GM18502 (cell line): ENCODE data around the gene SURF6.
"Not testable (repeated sequence)": the region's sequence is repeated elsewhere in the genome, so short reads cannot be mapped to it uniquely, and the experiment has no call there.

Source experiments
- ATAC-seq: cut with Tn5 transposase; IDR thresholded peaks from one replicate; pipeline ENCODE4 v1.9.1; 2021; ENCODE audit warnings: mild to moderate bottlenecking; ENCODE audit not compliant: unreplicated experiment, poor library complexity

Gene SURF6

DNA sequence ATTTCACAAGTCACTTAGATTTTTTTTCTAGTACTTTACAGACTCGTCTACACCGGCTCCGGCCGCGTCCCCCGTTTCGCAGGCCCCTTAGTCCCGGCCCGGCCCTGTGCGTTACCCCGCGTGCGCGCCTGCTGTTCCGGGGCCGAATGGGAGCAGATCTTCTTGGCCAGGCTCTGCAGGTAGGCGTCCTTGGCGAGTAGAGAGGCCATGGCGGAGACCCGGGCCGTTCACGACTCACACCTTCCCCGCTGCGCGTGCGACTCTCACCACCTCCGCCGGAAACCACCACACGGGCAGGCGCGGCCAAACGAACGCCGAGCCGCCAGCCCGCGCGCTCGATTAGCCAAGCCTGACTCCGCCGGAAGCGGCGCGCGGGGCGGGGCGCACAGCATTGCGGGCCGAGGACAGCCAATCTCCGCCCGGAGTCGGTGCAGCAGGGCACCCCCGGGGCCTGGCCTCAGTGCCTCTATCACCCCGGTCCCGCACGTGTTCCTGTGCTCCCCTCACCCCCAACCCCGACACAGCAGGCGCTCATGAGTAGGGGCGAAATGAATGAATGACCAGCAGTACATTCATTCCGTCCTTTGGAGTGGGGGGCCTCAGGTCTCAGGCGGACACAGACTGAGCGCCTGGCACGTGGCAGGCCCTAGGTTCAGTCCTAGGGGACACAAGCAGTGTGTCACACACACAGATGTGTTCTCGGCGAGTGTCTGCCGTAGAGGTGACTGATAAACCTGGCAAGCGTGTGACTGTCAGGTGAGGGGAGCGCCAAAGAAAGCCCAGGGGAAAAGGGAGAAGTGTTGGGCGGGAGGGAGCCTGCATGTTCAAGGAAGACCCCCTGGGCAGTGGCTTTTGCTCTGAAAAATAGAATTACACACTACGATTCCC is at the start of gene SURF6:
SURF6 (minus strand) TSS at position 265 of the 888 bp plus-strand sequence; CDS start at position 209, 56 bp downstream.
- peak; percentile 87 for ATAC-seq

GRCh38 chr9:133385452-133385851 is 49.5 kb upstream of the SURF6 start:
- no peak for ATAC-seq

- no peak for ATAC-seq
These were observed 48.8 kb upstream of the SURF6 start for GRCh38 chr9:133384736-133385321.

- no peak for ATAC-seq
These were observed 47.5 kb upstream of the SURF6 start for GRCh38 chr9:133383438-133383837.

GRCh38 chr9:133382507-133383141 is 46.6 kb upstream of the SURF6 start:
- ATAC-seq = no peak

DNA sequence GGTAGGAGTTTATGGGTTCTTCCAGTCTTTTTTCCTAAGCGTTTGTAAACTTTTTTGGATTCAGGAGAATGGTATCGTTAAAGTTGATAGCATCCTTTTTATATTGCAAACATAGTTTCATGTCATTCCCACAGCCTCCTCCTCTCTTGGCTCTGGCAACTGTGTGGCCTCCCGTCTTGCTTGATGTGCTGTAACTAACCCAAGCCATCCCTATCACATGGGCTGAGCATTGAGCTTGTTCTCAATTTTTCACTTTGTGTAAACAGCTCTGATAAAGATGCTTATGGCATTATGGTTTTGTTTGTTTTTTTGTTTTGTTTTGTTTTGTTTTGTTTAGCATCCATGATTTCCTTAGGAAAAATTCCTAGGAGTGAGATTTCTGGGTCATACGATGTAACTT is 44.7 kb upstream of the SURF6 start:
- ATAC-seq = no peak

DNA sequence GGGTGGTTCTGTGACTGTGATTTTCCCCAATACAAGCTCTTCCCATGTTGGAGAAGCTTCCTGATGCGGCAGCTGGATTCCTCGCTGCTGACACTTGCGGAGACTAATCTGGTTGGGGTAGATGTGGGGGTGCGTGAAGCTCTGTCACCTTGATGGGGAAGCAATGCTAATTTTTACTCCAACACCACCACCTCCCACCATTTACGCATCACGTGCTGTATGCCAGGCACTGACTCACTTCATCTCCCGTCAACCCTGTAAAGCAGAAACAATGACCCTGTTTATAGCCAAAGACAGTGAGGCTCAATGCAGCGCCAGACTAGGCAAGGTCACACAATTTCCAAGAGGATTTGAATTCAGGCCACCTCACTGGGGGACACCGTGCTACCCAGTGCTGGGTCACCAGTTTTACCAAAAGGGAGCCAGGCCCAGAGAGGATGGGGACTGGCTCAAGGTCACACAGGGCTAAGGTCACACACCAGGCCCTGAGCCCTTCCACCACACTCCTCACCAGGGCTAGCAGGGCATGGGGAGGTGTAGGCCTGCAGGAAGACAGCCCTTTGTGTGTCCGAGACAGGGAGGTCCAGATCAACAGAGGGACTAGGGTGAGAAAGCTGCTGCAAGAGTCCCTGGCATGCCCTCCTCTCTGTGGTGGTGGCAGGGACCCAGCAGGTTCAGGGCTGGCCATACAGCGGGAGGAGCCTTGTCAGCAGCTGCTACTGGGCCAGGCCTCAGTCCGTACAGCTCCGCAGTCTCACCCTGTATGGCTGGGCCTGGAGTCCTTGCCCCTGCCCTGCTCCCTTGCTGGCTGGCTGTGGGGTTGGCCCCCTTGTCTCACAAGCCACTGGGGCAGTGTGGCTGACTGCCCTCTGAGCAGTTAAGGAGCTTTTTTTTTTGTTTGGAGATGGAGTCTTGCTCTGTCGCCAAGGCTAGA is 43.4 kb upstream of the SURF6 start:
- no peak for ATAC-seq

DNA sequence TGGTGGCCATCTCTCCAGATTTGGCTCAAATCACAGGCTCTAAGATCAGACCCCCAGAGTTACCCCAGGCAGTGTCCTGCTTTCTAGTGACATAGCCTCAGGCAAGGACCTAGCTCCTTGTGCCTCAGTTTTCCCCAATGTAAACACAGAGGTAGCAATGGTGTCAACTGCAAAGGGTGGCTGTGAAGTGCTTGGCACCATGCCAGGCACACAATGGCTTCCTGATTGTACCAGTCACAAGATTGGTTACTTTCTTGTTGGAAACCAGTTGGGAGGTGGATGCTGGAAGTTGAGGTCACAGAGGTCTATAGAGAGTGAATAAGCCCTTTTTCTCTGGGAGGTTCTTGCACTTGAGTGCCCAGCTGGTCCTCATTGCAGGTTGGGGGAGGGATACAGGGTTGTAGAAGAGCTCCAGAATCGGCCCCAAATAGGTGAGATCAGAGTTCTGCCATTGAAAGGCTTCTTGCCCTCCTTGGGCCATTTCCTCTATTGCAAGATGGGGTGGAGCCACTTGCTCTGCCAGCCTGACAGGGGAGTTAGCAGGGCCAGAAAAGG is 42.5 kb upstream of the SURF6 start:
- no peak for ATAC-seq

- ATAC-seq = no peak
These were observed 41.8 kb upstream of the SURF6 start for GRCh38 chr9:133377721-133378216.

GRCh38 chr9:133377280-133377679 is 41.3 kb upstream of the SURF6 start:
- not testable (repeated sequence) for ATAC-seq

- peak; percentile 90 for ATAC-seq
These were observed 40.0 kb upstream of the SURF6 start, which contains the start of the genes STKLD1 and SURF4 for GRCh38 chr9:133375724-133376654. STKLD1 (plus strand) TSS chr9:133376366; CDS start chr9:133376474, 108 bp downstream. SURF4 (minus strand) TSS chr9:133376060; CDS start chr9:133375969, 91 bp downstream.

- no peak for ATAC-seq
These were observed 39.2 kb upstream of the SURF6 start for GRCh38 chr9:133375116-133375723.

- no peak for ATAC-seq
These were observed 38.7 kb upstream of the SURF6 start for GRCh38 chr9:133374612-133375115.

- no peak for ATAC-seq
These were observed 36.2 kb upstream of the SURF6 start for GRCh38 chr9:133372144-133372543.

DNA sequence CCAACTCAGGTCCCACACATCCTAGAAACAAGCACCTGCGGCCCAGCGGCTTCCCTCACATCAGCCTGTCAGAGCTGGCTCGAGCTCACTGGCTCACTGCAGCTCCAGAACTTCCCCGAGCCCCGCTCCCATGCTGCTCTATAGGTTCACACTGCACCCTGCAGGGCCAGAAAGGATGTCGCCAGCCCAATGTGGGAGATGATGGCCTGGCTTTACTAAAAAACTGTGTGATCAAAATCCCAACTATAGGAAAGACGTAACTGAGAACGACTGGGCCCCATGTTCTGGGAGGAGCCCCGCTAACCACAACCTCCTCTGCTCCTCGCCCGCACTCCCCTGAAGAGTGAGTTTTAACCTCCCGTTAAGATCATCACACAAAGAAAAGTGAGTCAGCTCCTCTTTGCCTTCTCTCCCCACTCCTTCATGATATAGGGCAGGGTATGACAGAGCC is 35.3 kb upstream of the SURF6 start:
- ATAC-seq = no peak

DNA sequence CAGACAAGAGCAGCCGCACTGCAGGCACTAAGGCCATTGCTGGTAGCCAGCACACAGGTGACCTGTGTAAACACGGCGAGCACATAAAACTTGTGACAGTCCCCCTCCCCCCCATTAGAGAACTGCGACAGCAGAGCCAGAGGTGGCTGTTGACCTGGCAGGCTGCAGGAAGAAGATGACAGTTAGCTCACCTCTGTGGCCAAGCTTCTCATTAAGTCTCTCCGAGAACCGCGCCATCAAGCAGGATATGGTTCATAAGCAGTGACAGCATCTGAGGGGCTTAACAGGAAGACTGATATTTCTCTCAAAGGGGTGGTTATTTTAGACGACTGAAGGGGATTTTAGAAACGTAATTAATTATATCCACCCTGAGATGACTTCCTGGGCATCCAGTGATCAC is 34.7 kb upstream of the SURF6 start:
- no peak for ATAC-seq

DNA sequence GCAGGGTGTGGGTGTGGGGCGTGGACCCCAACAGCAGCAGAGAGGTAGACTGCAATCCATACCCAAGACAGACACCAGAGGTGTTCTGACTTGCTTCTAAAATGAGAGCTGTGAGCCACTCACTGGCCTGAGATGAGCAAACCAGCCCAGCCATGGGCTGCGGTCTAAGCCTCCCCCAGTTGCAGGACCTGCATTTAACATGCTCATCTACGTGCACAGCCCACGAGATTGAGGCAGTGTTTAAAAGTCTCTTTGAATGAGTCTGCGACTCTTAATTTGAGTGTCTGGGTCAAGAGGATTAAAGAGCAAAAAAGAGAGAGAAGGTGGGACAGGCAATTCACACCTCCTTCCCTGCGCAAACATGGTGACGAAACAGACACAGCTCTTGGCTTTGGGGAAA is 33.9 kb upstream of the SURF6 start:
- no peak for ATAC-seq

DNA sequence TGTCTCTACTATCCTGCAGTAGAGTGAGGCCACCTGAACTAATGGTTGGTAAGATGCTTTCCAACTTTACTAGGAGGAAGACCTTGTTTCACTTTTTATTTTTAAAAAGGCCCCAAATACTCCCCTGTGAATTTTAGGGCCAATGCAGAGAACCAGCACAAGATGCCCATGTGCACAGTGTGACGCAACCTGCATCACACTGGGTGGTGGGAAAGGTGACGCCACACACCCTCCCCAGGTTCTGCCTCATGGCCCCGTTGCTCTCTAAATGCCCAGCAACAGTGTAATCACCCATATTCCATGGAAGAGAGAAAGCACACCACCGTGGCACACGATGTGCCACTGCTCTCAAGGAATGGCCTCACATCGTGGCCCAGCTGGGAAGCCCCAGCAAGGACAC is 33.4 kb upstream of the SURF6 start:
- no peak for ATAC-seq
